Measurements from ENCODE around the gene RAP1GAP2.

The RAP1GAP2 gene

DNA sequence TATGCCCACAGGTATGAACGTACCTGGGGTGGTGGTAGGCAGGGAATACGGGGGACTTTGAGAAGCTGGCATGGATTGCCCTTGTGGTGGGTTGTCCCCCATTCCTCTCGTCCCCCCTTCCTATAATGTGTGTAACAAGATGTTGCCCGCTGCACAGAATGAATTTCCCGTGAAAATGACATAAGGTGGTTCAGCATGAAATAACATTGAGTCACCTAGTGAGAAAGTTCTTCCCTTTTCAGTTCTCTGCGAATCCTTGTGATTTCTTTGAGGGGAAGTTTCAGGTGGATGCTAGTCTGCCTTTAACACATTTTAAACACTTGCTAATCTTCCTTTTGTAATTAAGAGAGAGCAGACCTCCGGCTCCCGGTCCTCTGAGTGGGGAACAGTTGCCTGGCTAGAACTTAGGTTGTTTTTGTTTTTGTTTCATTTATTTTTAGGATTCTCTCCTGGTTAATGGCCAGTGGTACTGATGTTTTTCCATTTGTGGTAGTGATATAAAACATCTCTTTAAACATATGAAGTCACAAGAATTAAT, 58.9 kb downstream of the RAP1GAP2 start:
- Histone ChIP-seq H3K79me2 (ENCODE audit: control insufficient read depth, low read length) (peaks cover 60% of the 10 kb centered on the region), H3K4me1 (ENCODE audit: control insufficient read depth, low read length) (peaks cover 48% of the 10 kb centered on the region), H3K9me3 (ENCODE audit: control insufficient read depth, insufficient read depth, low read length) (no peaks in the 10 kb centered on the region), H3K27me3 (ENCODE audit: control insufficient read depth, low read length) (peaks cover 12% of the 10 kb centered on the region), H3K4me2 (ENCODE audit: low read length) (peak overlapping the region; percentile 93), H3K9me2 (replicated peaks; ENCODE audit: control insufficient read depth, low read length) (no peaks in the 10 kb centered on the region), H3K4me3 (ENCODE audit: low read length) (peak overlapping the region; percentile 93), H3K27ac (ENCODE audit: low read depth, low read length) (no peak overlapping the region), H3K36me3 (ENCODE audit: control insufficient read depth, low read length) (peaks cover 4% of the 10 kb centered on the region; the same call in 1 of the 2 replicates), H4K20me1 (ENCODE audit: control insufficient read depth, insufficient read depth, low read depth, low read length) (no peaks in the 10 kb centered on the region), H3F3A (ENCODE audit: control insufficient read depth, insufficient read depth) (peaks cover 14% of the 10 kb centered on the region)
- TF ChIP-seq, protein P1, sequence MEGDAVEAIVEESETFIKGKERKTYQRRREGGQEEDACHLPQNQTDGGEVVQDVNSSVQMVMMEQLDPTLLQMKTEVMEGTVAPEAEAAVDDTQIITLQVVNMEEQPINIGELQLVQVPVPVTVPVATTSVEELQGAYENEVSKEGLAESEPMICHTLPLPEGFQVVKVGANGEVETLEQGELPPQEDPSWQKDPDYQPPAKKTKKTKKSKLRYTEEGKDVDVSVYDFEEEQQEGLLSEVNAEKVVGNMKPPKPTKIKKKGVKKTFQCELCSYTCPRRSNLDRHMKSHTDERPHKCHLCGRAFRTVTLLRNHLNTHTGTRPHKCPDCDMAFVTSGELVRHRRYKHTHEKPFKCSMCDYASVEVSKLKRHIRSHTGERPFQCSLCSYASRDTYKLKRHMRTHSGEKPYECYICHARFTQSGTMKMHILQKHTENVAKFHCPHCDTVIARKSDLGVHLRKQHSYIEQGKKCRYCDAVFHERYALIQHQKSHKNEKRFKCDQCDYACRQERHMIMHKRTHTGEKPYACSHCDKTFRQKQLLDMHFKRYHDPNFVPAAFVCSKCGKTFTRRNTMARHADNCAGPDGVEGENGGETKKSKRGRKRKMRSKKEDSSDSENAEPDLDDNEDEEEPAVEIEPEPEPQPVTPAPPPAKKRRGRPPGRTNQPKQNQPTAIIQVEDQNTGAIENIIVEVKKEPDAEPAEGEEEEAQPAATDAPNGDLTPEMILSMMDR (IDR thresholded peaks at IDR 0.05; ENCODE audit: low read depth, low read length, poor library complexity, severe bottlenecking), result no peak
- no peak for TF ChIP-seq EZH2phosphoT487 (IDR thresholded peaks at IDR 0.05; ENCODE audit: borderline replicate concordance, low read length)

DNA sequence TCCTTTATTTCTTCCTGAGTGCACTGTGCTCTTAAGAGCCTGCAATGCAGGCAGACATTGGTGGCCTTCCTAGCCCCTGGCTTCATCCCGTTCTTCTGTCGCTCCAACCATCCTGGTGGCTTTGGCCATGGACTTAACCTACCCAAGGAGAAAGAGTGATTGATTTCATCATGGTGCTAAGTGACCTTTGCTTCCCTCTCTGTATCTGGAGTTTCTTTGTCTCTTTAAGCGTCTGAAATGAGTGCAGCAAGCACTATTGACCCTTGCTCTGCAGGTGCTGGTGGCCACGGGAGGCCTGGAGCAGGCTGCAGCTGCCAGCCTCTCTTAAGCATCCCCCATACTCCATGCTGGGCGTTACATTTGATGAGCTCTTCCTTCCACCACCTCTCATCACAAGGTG, 60.5 kb downstream of the RAP1GAP2 start:
- Histone ChIP-seq H3K27me3 (ENCODE audit: control insufficient read depth, low read length) (peaks cover 12% of the 10 kb centered on the region), H3K4me3 (ENCODE audit: low read length) (no peak overlapping the region), H3K4me2 (ENCODE audit: low read length) (no peak overlapping the region)

DNA sequence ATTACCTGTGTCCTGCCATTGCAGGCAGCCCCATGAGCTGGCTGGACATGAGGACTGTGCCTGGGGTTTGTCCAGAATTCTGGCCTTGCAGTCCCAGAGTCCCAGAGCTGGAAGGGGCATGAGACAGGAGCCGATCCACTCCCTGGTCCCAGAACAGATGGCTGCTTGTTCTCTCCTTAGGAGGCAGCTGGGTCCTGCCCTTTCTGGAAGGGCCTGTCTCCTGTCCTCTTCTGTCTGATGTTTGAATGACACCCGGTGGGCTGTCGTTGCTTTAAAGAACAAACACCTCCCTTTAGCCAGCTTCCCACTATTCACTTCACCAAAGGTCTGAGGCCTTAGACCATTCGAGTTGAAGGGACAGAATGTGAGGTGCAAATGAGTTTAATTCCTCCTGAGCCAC, 63.8 kb downstream of the RAP1GAP2 start:
- H3K27ac ChIP-seq (ENCODE audit: low read depth, low read length), result no peak overlapping the region
- H3K9me2 ChIP-seq (replicated peaks; ENCODE audit: control insufficient read depth, low read length), result no peaks in the 10 kb centered on the region
- peaks cover 70% of the 10 kb centered on the region for H3K79me2 ChIP-seq (ENCODE audit: control insufficient read depth, low read length)
- H3K27me3 ChIP-seq (ENCODE audit: control insufficient read depth, low read length), result peaks cover under 1% of the 10 kb centered on the region; the same call in 1 of the 2 replicates
- H3K4me3 ChIP-seq (ENCODE audit: low read length), result no peak overlapping the region
- H3F3A ChIP-seq (ENCODE audit: control insufficient read depth, insufficient read depth), result no peaks in the 10 kb centered on the region
- no peak overlapping the region for H3K4me2 ChIP-seq (ENCODE audit: low read length)
- H3K4me1 ChIP-seq (ENCODE audit: control insufficient read depth, low read length), result peaks cover 13% of the 10 kb centered on the region
- TF ChIP-seq EZH2phosphoT487 (IDR thresholded peaks at IDR 0.05; ENCODE audit: borderline replicate concordance, low read length), result no peak
- TF ChIP-seq, protein P1 (IDR thresholded peaks at IDR 0.05; ENCODE audit: low read depth, low read length, poor library complexity, severe bottlenecking), result no peak
- H3K9me3 ChIP-seq (ENCODE audit: control insufficient read depth, insufficient read depth, low read length), result no peaks in the 10 kb centered on the region
- no peaks in the 10 kb centered on the region for H4K20me1 ChIP-seq (ENCODE audit: control insufficient read depth, insufficient read depth, low read depth, low read length)
- H3K36me3 ChIP-seq (ENCODE audit: control insufficient read depth, low read length), result 0 out of 2 replicates have a peak, but pooled peaks cover 4% of the 10 kb centered on the region

More for the DNA sequence above, 60.5 kb downstream of the RAP1GAP2 start:
- Histone ChIP-seq H3K79me2 (ENCODE audit: control insufficient read depth, low read length) (peaks cover 70% of the 10 kb centered on the region), H3K36me3 (ENCODE audit: control insufficient read depth, low read length) (peaks cover 4% of the 10 kb centered on the region; the same call in 1 of the 2 replicates), H3K9me2 (replicated peaks; ENCODE audit: control insufficient read depth, low read length) (no peaks in the 10 kb centered on the region), H3F3A (ENCODE audit: control insufficient read depth, insufficient read depth) (peaks cover 4% of the 10 kb centered on the region), H3K27ac (ENCODE audit: low read depth, low read length) (no peak overlapping the region), H3K9me3 (ENCODE audit: control insufficient read depth, insufficient read depth, low read length) (no peaks in the 10 kb centered on the region), H4K20me1 (ENCODE audit: control insufficient read depth, insufficient read depth, low read depth, low read length) (no peaks in the 10 kb centered on the region), H3K4me1 (ENCODE audit: control insufficient read depth, low read length) (peaks cover 38% of the 10 kb centered on the region)
- no peak for TF ChIP-seq EZH2phosphoT487 (IDR thresholded peaks at IDR 0.05; ENCODE audit: borderline replicate concordance, low read length)
- TF ChIP-seq, protein P1 (IDR thresholded peaks at IDR 0.05; ENCODE audit: low read depth, low read length, poor library complexity, severe bottlenecking), result no peak

All from DOHH2 (cell line).